HepG2 (cell line): ENCODE data around the gene VSNL1.

Experiments
- JARID2 ChIP-seq: sonication (generic); formaldehyde crosslinking; IDR thresholded peaks from 2 replicates; pipeline ENCODE4 v1.8.1; 2023; ENCODE audit warnings: missing genetic modification reagents, inconsistent platforms; ENCODE audit not compliant: insufficient replicate concordance
- PCBP2 ChIP-seq: fragments of 200-400 bp; formaldehyde crosslinking; optimal IDR thresholded peaks from 2 replicates; pipeline ENCODE3; 2018; ENCODE audit warnings: low read length, low read depth; ENCODE audit not compliant: poor library complexity, severe bottlenecking
- RAD21 ChIP-seq: fragments of 450-650 bp; formaldehyde crosslinking; IDR thresholded peaks from 2 replicates; pipeline ENCODE4 v1.5.0; 2020; ENCODE audit warnings: mild to moderate bottlenecking

- TF ChIP-seq JARID2: no peak
- no peak for TF ChIP-seq PCBP2
- no peak for TF ChIP-seq RAD21 (CRISPR knock-in tag)
Measured at GRCh38 chr2:17627434-17627833, 86.9 kb downstream of the VSNL1 start.
